Adrenal gland (tissue), 12 donors: Measurements from ENCODE around the gene SPATC1L. TPM values are rescaled to one million over a fixed set of nuclear protein-coding genes. Genes with fewer than 3 reads are reported as not detected.

Source experiments
- DNase-seq, 7 donors: peaks; one replicate each; pipeline ENCODE4 v3.0.0-alpha.2; 2019 to 2020
- H3K27ac ChIP-seq, 5 donors: fragments of 200-600 bp; sonication (generic) in 4 of 5; 1 replicate in 3 of 5; 2 replicates in 2 of 5; pipeline versions ENCODE4 v1.5.1 to v1.8.0; 2016 to 2020; ENCODE audit warnings: mild to moderate bottlenecking in 1 of 5
- H3K27me3 ChIP-seq: fragments of 200-600 bp; 2 replicates; pipeline ENCODE4 v1.8.0; 2021
- H3K36me3 ChIP-seq, 2 donors: fragments of 200-600 bp; replicated peaks in 1 of 2; 1 replicate in 1 of 2; 2 replicates in 1 of 2; pipeline versions ENCODE4 v1.5.1 to v1.8.0; 2018 to 2022
- H3K4me1 ChIP-seq, 2 donors: fragments of 200-600 bp; replicated peaks in 1 of 2; 1 replicate in 1 of 2; 2 replicates in 1 of 2; pipeline versions ENCODE4 v1.5.1 to v1.8.0; 2018 to 2021
- H3K4me3 ChIP-seq, 4 donors: fragments of 200-600 bp; sonication (generic) in 3 of 4; one replicate each; pipeline ENCODE4 v1.5.1; 2016 to 2018
- H3K9me3 ChIP-seq, 3 donors: fragments of 200-600 bp; sonication (generic) in 1 of 3; replicated peaks in 1 of 3; 1 replicate in 2 of 3; 2 replicates in 1 of 3; pipeline versions ENCODE4 v1.5.1 to v1.8.0; 2016 to 2021
- CTCF ChIP-seq, 6 experiments: fragments of 450-650 bp in 4 of 6; fragments of 200-600 bp in 2 of 6; sonication (generic) in 1 of 6; IDR thresholded peaks; 1 replicate in 5 of 6; 2 replicates in 1 of 6; pipeline versions ENCODE4 v1.5.1 to v1.8.0; 2016 to 2021; ENCODE audit warnings: antibody characterized with exemption in 6 of 6, mild to moderate bottlenecking in 2 of 6, moderate library complexity in 1 of 6
- POLR2A ChIP-seq, 2 donors: fragments of 450-650 bp; IDR thresholded peaks; one replicate each; pipeline ENCODE4 v1.6.1; 2017; ENCODE audit warnings: antibody characterized with exemption in 2 of 2, mild to moderate bottlenecking in 2 of 2, moderate library complexity in 1 of 2
- WGBS, 4 donors: extraction: QIAGEN DNeasy Blood & Tissue Kit in 2 of 4; methylation state at CpG; one replicate each; pipeline versions ENCODE4 v1.1.5 to v1.1.7; 2013 to 2017; 5-methylcytosine and 5-hydroxymethylcytosine counted together
- intact Hi-C, 2 donors: fragments of 100-400 bp; cut with DNase I; formaldehyde crosslinking; loops; one replicate each; pipeline versions ENCODE4 v1.14.1 to v1.15.0; 2022 to 2023
- polyA plus RNA-seq, 3 donors: library from polyadenylated mRNA; stranded (reverse); fragments of 200-250 nt in 2 of 3; fragments of 350-450 nt in 1 of 3; fragmentation: Illumina TruSeq in 1 of 3; extraction: RNeasy Lipid Tissue Mini Kit (QIAGEN cat#74804) in 1 of 3; gene quantifications; one replicate each; pipeline ENCODE4 v1.2.3, GENCODE V29; 2013 to 2014
- total RNA-seq, 9 donors: library from RNA; depleted of rRNA in 4 of 9; stranded (reverse); fragments of >200 nt in 4 of 9; fragments of 120-200 nt in 1 of 9; fragmentation: NEBNext Ultra II Directional in 1 of 9; extraction: Animal tissue kit (Norgen Biotek cat#: 25700) in 1 of 9; gene quantifications; one replicate each; pipeline versions ENCODE4 v1.1.0 to v1.2.4, GENCODE V29; 2013 to 2023
- donor health status: healthy with polysubstance abuse.
- donor health status: Bipolar disorder and iron deficiency.
- donor health status: DM: yes; HTN: yes; CAD: no.
- donor health status: DM: no; HTN: no; CAD: no.
- donor health status: DM: no; HTN: no; CAD: no.
- donor health status: DM: yes; HTN: yes; CAD: no.

The SPATC1L gene
- total and polyA plus RNA-seq, 12 donors: 8.4 to 91.5 (median 25.3) TPM

- Histone ChIP-seq H3K4me1 (peaks cover 0 to 4% of the 10 kb centered on the region in 2 donors), H3K9me3 (no peaks in the 10 kb centered on the region), H3K36me3 (no peaks in the 10 kb centered on the region), H3K27ac (no peak overlapping the region), H3K27me3 (no peaks in the 10 kb centered on the region), H3K4me3 (no peak overlapping the region)
- TF ChIP-seq POLR2A (IDR thresholded peaks at IDR 0.05) (no peak), CTCF (IDR thresholded peaks at IDR 0.05) (no peak)
- 89 to 92% (median 91%) methylated on average over 2 to 28 of the region's 28 CpGs for WGBS, 4 donors
- DNase-seq: no peak
- intact Hi-C loops: no loop called here
These were observed 45.8 kb downstream of the SPATC1L start for GRCh38 chr21:46138383-46138970.

GRCh38 chr21:46137908-46138307 lies 46.4 kb downstream of the SPATC1L start:
- intact Hi-C loops: no loop called here

DNA sequence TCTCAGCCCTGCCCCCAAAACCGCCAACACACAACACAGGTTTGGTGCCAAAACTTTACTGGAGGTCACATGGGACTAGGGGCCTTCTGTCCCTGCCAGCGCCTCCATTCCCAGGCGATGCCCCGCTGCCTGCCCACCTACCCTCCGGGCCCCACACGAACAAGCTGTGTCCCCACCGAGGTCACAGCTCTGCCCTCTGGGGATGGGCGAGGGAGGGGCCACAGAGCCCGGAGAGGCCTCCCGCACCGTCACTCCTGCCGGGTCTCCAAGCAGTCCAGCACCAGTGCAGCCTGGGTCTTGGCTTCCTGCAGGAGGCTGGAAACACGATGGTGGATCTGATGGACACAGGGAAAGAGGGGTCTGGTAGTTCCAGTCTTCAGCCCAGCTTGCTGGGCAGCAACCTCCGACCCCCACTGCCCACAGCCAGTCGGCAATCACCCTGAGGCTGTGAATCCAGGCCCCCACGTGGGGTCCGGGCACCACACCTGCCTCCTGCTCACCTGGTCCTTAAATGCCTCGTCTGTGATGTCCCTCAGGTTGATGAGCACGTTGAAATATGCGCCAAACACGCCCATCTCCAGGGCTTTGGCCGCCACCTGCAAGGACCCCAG lies 47.4 kb downstream of the SPATC1L start:
- 77 to 89% (median 80%) methylated on average over 11 to 22 of the region's 22 CpGs for WGBS, 4 donors
- Histone ChIP-seq H3K36me3 (no peaks in the 10 kb centered on the region), H3K4me1 (peaks cover 0 to 4% of the 10 kb centered on the region in 2 donors), H3K27me3 (no peaks in the 10 kb centered on the region), H3K9me3 (no peaks in the 10 kb centered on the region), H3K4me3 (no peak overlapping the region), H3K27ac (no peak overlapping the region)
- no peak for DNase-seq
- intact Hi-C loops: no loop called here
- TF ChIP-seq CTCF (IDR thresholded peaks at IDR 0.05) (no peak), POLR2A (IDR thresholded peaks at IDR 0.05) (no peak)

More at GRCh38 chr21:46137908-46138307, 46.4 kb downstream of the SPATC1L start:
- Histone ChIP-seq H3K36me3 (no peaks in the 10 kb centered on the region), H3K27me3 (no peaks in the 10 kb centered on the region), H3K4me1 (peaks cover 0 to 4% of the 10 kb centered on the region in 2 donors), H3K4me3 (no peak overlapping the region), H3K27ac (no peak overlapping the region), H3K9me3 (no peaks in the 10 kb centered on the region)
- no peak for DNase-seq
- TF ChIP-seq CTCF (IDR thresholded peaks at IDR 0.05) (no peak), POLR2A (IDR thresholded peaks at IDR 0.05) (no peak)
- 69 to 86% (median 76%) methylated on average over 6 to 7 of the region's 7 CpGs for WGBS, 4 donors

DNA sequence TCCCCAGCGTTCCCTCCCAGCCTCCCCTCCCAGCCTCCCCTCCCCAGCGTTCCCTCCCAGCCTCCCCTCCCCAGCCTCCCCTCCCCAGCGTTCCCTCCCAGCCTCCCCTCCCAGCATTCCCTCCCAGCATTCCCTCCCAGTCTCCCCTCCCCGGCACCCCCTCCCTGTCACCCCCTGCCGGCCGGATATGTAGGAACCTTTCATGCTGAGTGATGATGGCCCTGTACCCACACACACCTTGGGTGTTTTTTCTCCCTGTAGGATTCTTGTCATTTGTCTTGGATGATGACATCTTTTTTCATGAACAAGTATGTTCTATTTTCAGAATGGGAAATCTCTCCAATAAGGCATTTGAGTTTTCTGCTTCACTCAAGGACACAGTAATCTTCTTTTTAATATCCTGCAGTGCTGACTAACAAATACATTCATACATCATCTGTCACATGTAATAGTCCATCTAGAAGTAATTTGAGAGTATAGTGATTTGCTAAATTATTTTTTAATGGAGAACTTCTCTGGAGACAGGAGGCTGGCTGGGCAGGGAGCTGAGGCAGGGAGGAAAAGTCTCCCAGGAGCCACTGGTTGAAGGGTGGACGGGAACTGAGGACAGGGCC lies 48.4 kb downstream of the SPATC1L start:
- peaks cover 0 to 4% of the 10 kb centered on the region in 2 donors for H3K4me1 ChIP-seq
- H3K9me3 ChIP-seq: no peaks in the 10 kb centered on the region
- WGBS, 4 donors: 19 to 60% (median 45%) methylated on average over 3 to 7 of the region's 7 CpGs

More for the DNA sequence above, 48.4 kb downstream of the SPATC1L start:
- intact Hi-C loops: no loop called here
- DNase-seq: no peak
- Histone ChIP-seq H3K27ac (no peak overlapping the region), H3K27me3 (no peaks in the 10 kb centered on the region), H3K4me3 (no peak overlapping the region), H3K36me3 (no peaks in the 10 kb centered on the region)
- no peak for TF ChIP-seq CTCF (IDR thresholded peaks at IDR 0.05)
- no peak for TF ChIP-seq POLR2A (IDR thresholded peaks at IDR 0.05)
